Suprapubic skin (tissue), 3 donors: ENCODE results near the gene EXOC3L4.

Experiments used
- CTCF ChIP-seq, 2 donors: fragments of 200-600 bp in 1 of 2; fragments of 450-650 bp in 1 of 2; sonication (generic) in 1 of 2; IDR thresholded peaks; one replicate each; pipeline ENCODE4 v1.5.1; 2016 to 2019; ENCODE audit warnings: antibody characterized with exemption in 2 of 2, mild to moderate bottlenecking in 1 of 2, moderate library complexity in 1 of 2
- EP300 ChIP-seq: sonication (generic); formaldehyde crosslinking; IDR thresholded peaks from one replicate; pipeline ENCODE4 v1.6.1; 2017; ENCODE audit warnings: antibody characterized with exemption
- POLR2A ChIP-seq, 2 donors: fragments of 450-650 bp; IDR thresholded peaks; one replicate each; pipeline ENCODE4 v1.6.1; 2017; ENCODE audit warnings: antibody characterized with exemption in 2 of 2, mild to moderate bottlenecking in 2 of 2, moderate library complexity in 2 of 2

- no peak for TF ChIP-seq CTCF (IDR thresholded peaks at IDR 0.05)
- TF ChIP-seq POLR2A (IDR thresholded peaks at IDR 0.05): no peak
- no peak for TF ChIP-seq EP300
Observed at GRCh38 chr14:103103461-103104388, 9.2 kb downstream of the EXOC3L4 start.
